NT2/D1 (cell line): Measurements from ENCODE around the gene RAB31.

ENCODE experiments used
- SUZ12 ChIP-seq: IDR thresholded peaks from 2 replicates; pipeline ENCODE4 v1.6.1; 2011; ENCODE audit not compliant: insufficient read length, insufficient read depth; ENCODE audit errors: extremely low read depth
- YY1 ChIP-seq: IDR thresholded peaks from 2 replicates; pipeline ENCODE4 v1.6.1; 2011; ENCODE audit not compliant: insufficient read length, insufficient read depth

DNA sequence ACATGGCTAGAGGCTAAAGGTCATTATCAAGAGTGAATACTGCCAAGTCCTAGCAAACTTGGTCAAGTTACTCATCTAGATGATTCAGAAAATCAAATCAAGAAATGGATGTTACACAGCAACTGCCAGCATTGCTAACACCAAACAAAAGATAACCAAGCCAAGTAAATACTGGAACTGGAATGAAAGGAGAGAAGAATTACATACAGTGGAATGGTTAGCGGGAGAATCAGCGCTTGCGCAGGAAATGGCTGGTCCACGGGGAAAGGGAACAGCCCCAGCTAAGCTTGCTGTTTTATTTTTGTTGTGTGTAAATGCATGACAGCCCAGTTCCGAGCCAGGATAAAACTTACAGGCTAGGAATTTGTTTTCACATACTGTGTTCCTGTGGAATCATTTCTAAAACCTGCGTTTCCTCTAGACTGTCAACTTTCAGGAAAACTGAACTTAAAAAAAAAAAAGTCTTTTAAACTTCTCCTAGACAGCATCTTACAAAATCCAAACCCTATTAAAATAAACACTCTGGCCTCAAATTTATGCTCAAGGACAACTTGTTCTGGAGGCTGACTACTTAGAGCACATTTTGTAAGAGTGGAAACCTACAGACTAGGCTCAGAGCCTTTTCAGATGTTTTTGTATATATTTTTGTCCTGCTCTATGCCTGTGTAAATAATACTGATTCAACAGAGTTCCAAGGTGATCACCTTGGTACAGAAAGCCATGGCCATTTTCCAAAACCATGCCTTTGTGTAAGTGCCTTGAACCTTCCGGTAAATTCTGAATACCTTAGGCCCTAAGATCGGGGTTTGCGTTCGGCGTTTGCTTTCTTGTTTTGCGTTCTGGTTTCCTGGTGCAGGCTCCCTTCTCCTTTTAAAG lies 146.9 kb downstream of the RAB31 start:
- TF ChIP-seq SUZ12, result no peak
- no peak for TF ChIP-seq YY1
